Measurements from ENCODE around the gene TAOK1. TPM values are rescaled to one million over a fixed set of nuclear protein-coding genes. Genes with fewer than 3 reads are reported as not detected.
A peak's percentile ranks its signal among the peaks of the same experiment; 100 is the strongest.

Gene TAOK1
- total RNA-seq, 1 donor from 2014 or later = 42.2 TPM

- no peak for DNase-seq (ENCODE audit: extremely low spot score in 2 of 2)
- Histone ChIP-seq H3K4me1 (peaks cover 67% of the 10 kb centered on the region), H3K27ac (no peak overlapping the region), H3K27me3 (no peaks in the 10 kb centered on the region), H3K9me3 (no peaks in the 10 kb centered on the region), H3K4me3 (no peak overlapping the region), H3K36me3 (peaks cover 0 to 9% of the 10 kb centered on the region in 2 donors)
- intact Hi-C loops (cut with DNase I) = loop anchor here (5.0 to 10.0 kb wide), 2 partner anchors 35 to 352 kb away; partner anchors contain the start of gene SSH2
- TF ChIP-seq POLR2AphosphoS5 (IDR thresholded peaks at IDR 0.05; ENCODE audit: insufficient read depth in 1 of 2, low read depth in 1 of 2) (no peak), POLR2A (IDR thresholded peaks at IDR 0.05) (no peak), CTCF (IDR thresholded peaks at IDR 0.05) (no peak)
Observed at GRCh38 chr17:29582254-29582765, 192.1 kb downstream of the TAOK1 start.

- TF ChIP-seq POLR2A (IDR thresholded peaks at IDR 0.05) = no peak
- TF ChIP-seq POLR2AphosphoS5 (IDR thresholded peaks at IDR 0.05; ENCODE audit: insufficient read depth in 1 of 2, low read depth in 1 of 2) = no peak
- TF ChIP-seq CTCF (IDR thresholded peaks at IDR 0.05) = no peak
- H3K27me3 ChIP-seq = no peaks in the 10 kb centered on the region
- intact Hi-C loops (cut with DNase I) = loop anchor here (5.0 to 10.0 kb wide), 2 partner anchors 35 to 352 kb away; partner anchors contain the start of gene SSH2
- H3K4me1 ChIP-seq = peaks cover 67% of the 10 kb centered on the region
- no peaks in the 10 kb centered on the region for H3K9me3 ChIP-seq
- peaks cover 0 to 9% of the 10 kb centered on the region in 2 donors for H3K36me3 ChIP-seq
- H3K27ac ChIP-seq = no peak overlapping the region
- no peak for DNase-seq (ENCODE audit: extremely low spot score in 2 of 2)
- H3K4me3 ChIP-seq = no peak overlapping the region
Observed at GRCh38 chr17:29582772-29583171, 192.6 kb downstream of the TAOK1 start.

- Histone ChIP-seq H3K4me1 (peaks cover 70% of the 10 kb centered on the region), H3K4me3 (no peak overlapping the region), H3K27ac (no peak overlapping the region), H3K27me3 (no peaks in the 10 kb centered on the region), H3K9me3 (no peaks in the 10 kb centered on the region), H3K36me3 (peaks cover 0 to 9% of the 10 kb centered on the region in 2 donors)
- no peak for DNase-seq (ENCODE audit: extremely low spot score in 2 of 2)
- intact Hi-C loops (cut with DNase I) = loop anchor here (5.0 to 10.0 kb wide), 2 partner anchors 34 to 351 kb away; partner anchors contain the start of gene SSH2
- TF ChIP-seq POLR2AphosphoS5 (IDR thresholded peaks at IDR 0.05; ENCODE audit: insufficient read depth in 1 of 2, low read depth in 1 of 2) (no peak), POLR2A (IDR thresholded peaks at IDR 0.05) (no peak), CTCF (IDR thresholded peaks at IDR 0.05) (no peak)
Observed at GRCh38 chr17:29583324-29584248, 193.4 kb downstream of the TAOK1 start.

GRCh38 chr17:29584452-29585079 is 194.4 kb downstream of the TAOK1 start:
- intact Hi-C loops (cut with DNase I) = loop anchor here (5.0 to 10.0 kb wide), 2 partner anchors 33 to 350 kb away; partner anchors contain the start of gene SSH2
- no peaks in the 10 kb centered on the region for H3K27me3 ChIP-seq
- TF ChIP-seq POLR2AphosphoS5 (IDR thresholded peaks at IDR 0.05; ENCODE audit: insufficient read depth in 1 of 2, low read depth in 1 of 2) = no peak
- no peak for TF ChIP-seq CTCF (IDR thresholded peaks at IDR 0.05)
- TF ChIP-seq POLR2A (IDR thresholded peaks at IDR 0.05) = no peak
- peak overlapping the region in 1 of 2 donors; percentile 16 for H3K4me3 ChIP-seq
- DNase-seq (ENCODE audit: extremely low spot score in 2 of 2) = no peak
- peaks cover 72% of the 10 kb centered on the region for H3K4me1 ChIP-seq
- peak overlapping the region; percentile 61 for H3K27ac ChIP-seq
- H3K36me3 ChIP-seq = peaks cover 0 to 9% of the 10 kb centered on the region in 2 donors
- H3K9me3 ChIP-seq = no peaks in the 10 kb centered on the region
